Measurements from ENCODE around the gene SOX18. TPM values are rescaled to one million over a fixed set of nuclear protein-coding genes. Genes with fewer than 3 reads are reported as not detected.

SOX18 gene
- total RNA-seq, result not detected
- total RNA-seq (2013), result not detected

GRCh38 chr20:64049060-64049877 lies at the start of gene SOX18:
TSS of gene SOX18 (minus strand) at chr20:64049639. CDS start at chr20:64049516, 123 bp downstream.
- DNase-seq (peak in 1 of 2 donors; percentile 58), ATAC-seq (peak; percentile 45 to 71 (median 64))
- Histone ChIP-seq H3K9me3 (ENCODE audit: control insufficient read depth, insufficient read depth, low read length) (no peaks in the 10 kb centered on the region), H3K27me3 (ENCODE audit: control insufficient read depth, insufficient read depth, low read length) (peaks cover 27% of the 10 kb centered on the region), H3K27ac (ENCODE audit: low read length) (no peak within 1 kb of the TSS), H3K36me3 (ENCODE audit: control insufficient read depth, insufficient read depth, low read length) (no peaks in the 10 kb centered on the region), H3K4me3 (ENCODE audit: low read length) (no peak within 1 kb of the TSS), H3K4me1 (ENCODE audit: control insufficient read depth, insufficient read depth, low read length) (peaks cover 7% of the 10 kb centered on the region)
- TF ChIP-seq CTCF (IDR thresholded peaks at IDR 0.05), result no peak
- intact Hi-C loops (cut with micrococcal nuclease), result no loop called here
- H3K9me3 Mint-ChIP-seq, result no peaks in the 10 kb centered on the region
- H3K4me3 Mint-ChIP-seq, result no peak within 1 kb of the TSS
- peaks cover 22 to 35% of the 10 kb centered on the region in 2 donors for H3K27me3 Mint-ChIP-seq (ENCODE audit: low read depth in 2 of 2)
- under 1% methylated on average over 99 of the region's 111 CpGs for WGBS (ENCODE audit: insufficient coverage)
- no peak within 1 kb of the TSS for H3K27ac Mint-ChIP-seq
- H3K36me3 Mint-ChIP-seq, result no peaks in the 10 kb centered on the region
- peaks cover 0 to 3% of the 10 kb centered on the region in 2 donors for H3K4me1 Mint-ChIP-seq

- DNase-seq (no peak), ATAC-seq (no peak)
- intact Hi-C loops (cut with micrococcal nuclease), result no loop called here
- peaks cover 41% of the 10 kb centered on the region for H3K4me1 ChIP-seq (ENCODE audit: control insufficient read depth, insufficient read depth, low read length)
- Mint-ChIP-seq H3K4me1 (peaks cover 0 to 19% of the 10 kb centered on the region in 2 donors), H3K4me3 (no peak overlapping the region), H3K27ac (no peak overlapping the region), H3K9me3 (peaks cover 4 to 5% of the 10 kb centered on the region in 2 donors), H3K36me3 (no peaks in the 10 kb centered on the region), H3K27me3 (ENCODE audit: low read depth in 2 of 2) (peaks cover 12 to 20% of the 10 kb centered on the region in 2 donors)
- 95% methylated on average over 28 of the region's 28 CpGs for WGBS (ENCODE audit: insufficient coverage)
- peaks cover 17% of the 10 kb centered on the region for H3K27me3 ChIP-seq (ENCODE audit: control insufficient read depth, insufficient read depth, low read length)
- no peaks in the 10 kb centered on the region for H3K9me3 ChIP-seq (ENCODE audit: control insufficient read depth, insufficient read depth, low read length)
- no peak for TF ChIP-seq CTCF (IDR thresholded peaks at IDR 0.05)
- H3K27ac ChIP-seq (ENCODE audit: low read length), result no peak overlapping the region
- no peaks in the 10 kb centered on the region for H3K36me3 ChIP-seq (ENCODE audit: control insufficient read depth, insufficient read depth, low read length)
- H3K4me3 ChIP-seq (ENCODE audit: low read length), result no peak overlapping the region
These were observed 49.1 kb upstream of the SOX18 start for GRCh38 chr20:64098471-64099013.

GRCh38 chr20:64096535-64096934 lies 47.1 kb upstream of the SOX18 start:
- peaks cover 0 to 12% of the 10 kb centered on the region in 2 donors for H3K4me1 Mint-ChIP-seq
- Histone ChIP-seq H3K4me1 (ENCODE audit: control insufficient read depth, insufficient read depth, low read length) (peaks cover 29% of the 10 kb centered on the region), H3K27me3 (ENCODE audit: control insufficient read depth, insufficient read depth, low read length) (peaks cover 6% of the 10 kb centered on the region), H3K27ac (ENCODE audit: low read length) (no peak overlapping the region), H3K9me3 (ENCODE audit: control insufficient read depth, insufficient read depth, low read length) (no peaks in the 10 kb centered on the region), H3K36me3 (ENCODE audit: control insufficient read depth, insufficient read depth, low read length) (no peaks in the 10 kb centered on the region), H3K4me3 (ENCODE audit: low read length) (no peak overlapping the region)
- H3K36me3 Mint-ChIP-seq, result no peaks in the 10 kb centered on the region
- H3K9me3 Mint-ChIP-seq, result peaks cover 4 to 5% of the 10 kb centered on the region in 2 donors
- DNase-seq, result no peak
- H3K27ac Mint-ChIP-seq, result peak overlapping the region in 1 of 2 donors; percentile 17
- peaks cover 7 to 10% of the 10 kb centered on the region in 2 donors for H3K27me3 Mint-ChIP-seq (ENCODE audit: low read depth in 2 of 2)
- ATAC-seq, result no peak
- no peak for TF ChIP-seq CTCF (IDR thresholded peaks at IDR 0.05)
- WGBS (ENCODE audit: insufficient coverage), result 79% methylated on average over 6 of the region's 6 CpGs
- intact Hi-C loops (cut with micrococcal nuclease), result no loop called here
- H3K4me3 Mint-ChIP-seq, result no peak overlapping the region

Measured in natural killer cell (primary cell).